GM21786 (cell line): ENCODE measurements around the gene JMJD7.

Experiments
- ATAC-seq: cut with Tn5 transposase; IDR thresholded peaks from one replicate; pipeline ENCODE4 v1.9.1; 2021; ENCODE audit not compliant: unreplicated experiment

The JMJD7 gene

DNA sequence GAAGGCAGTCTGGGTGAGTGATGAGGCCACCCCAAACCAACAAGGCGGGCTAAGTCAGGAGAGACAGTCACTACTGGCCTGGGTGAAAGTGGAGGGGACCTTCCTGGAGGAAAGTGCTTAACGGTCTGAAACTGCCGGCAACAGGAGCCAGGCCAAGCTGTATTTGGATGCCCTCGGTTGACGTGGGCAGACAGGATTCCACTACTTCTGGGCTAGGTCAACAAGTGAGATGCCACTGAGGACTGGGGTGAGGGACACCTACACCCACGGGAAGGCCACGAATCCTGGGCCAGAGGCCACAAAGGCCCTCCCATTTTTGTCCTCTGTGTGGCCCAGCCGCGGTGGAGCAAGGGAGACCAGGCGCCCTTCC is 53.6 kb downstream of the JMJD7 start:
- ATAC-seq, result no peak

DNA sequence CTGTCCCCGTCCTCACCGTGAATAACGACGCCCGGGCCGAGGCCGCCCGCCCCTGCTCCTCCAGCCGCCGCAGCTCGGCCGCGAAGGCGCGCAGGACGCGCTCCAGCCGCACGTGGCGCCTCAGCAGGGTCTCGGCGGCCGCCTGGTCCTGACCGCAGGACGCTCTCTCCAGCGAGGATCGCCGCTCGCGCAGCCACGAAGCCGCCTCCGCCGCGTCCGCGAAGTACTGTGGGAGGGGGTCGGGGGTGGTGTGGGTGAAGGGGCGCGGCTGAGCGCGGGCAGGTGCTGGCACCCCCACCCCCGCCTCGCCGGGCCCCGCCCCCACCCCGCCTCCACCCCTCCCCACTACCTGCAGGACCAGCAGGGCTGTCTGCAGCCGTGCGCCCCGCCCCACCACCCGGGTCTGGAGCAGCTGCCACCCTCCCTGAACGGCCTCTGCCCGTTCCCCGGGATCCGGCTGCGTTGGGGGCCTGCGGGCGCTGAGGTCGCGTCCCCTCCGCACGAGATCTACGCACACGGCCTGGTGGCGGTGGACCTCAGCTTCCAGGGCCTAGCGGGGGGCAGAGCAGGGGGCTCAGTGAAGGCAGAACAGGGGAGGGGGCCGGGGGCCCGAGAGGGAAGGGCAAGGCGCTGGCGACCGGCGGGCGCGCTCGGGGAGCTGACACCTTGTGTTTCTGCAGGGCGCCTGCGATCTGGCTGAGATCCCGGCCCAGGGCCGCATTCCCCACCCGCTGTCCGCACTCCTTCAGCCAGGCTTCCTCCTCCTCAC is 54.2 kb downstream of the JMJD7 start:
- no peak for ATAC-seq

DNA sequence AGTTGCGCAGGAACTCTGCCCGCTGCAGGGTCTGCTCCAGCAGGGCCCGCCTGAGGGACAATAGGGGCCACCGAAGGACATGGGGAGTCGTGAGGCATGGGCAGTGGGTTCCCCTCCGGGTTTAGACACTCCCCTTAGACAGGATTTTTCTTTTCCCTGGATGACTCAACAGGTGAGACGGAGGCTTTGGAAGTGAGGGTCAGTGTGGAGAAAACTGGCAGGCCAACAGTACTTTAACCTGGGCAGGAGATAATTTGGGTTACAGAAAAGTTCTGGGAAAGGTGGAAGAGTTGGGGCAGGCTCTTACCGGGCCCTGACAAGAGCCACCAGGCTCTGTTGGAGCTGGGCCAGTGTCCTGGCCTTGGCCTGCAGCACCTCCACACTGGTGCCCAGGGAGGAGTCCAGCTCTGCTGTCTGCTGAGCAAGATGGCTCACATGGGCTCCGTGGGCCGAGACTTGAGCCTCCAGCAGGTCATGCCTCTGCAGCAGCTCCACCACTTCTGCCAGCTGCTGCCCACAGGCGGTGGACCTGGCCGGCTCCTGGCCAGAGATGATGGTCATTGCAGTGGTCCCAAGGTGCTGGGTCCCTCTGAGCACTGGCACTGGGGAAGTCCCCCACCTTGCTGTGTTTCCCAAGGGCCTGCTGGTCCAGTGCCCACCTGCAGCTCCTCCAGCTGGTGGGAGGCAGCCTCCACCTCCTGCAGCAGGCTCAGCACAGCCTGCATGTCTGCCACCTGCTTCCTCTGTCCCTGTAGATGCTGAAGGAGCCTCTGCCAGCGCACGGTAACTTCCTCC is 55.0 kb downstream of the JMJD7 start:
- ATAC-seq, result no peak

DNA sequence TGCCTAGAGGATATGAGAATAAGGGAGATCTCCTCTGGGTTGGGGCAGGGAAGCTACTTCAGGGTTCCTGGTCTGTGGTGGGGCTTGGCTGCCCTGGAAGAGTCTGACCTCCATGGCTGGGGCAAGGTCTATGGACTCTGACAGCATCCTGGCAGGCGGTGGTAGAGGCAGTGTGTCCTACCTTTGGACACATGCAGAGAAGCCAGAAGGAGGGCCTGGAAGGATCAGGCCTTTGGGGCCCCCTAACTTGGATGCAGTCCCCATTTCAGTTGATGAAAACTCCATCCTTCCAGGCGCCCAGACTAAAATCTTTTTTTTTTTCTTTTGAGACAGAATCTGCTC is 55.6 kb downstream of the JMJD7 start:
- ATAC-seq, result no peak

DNA sequence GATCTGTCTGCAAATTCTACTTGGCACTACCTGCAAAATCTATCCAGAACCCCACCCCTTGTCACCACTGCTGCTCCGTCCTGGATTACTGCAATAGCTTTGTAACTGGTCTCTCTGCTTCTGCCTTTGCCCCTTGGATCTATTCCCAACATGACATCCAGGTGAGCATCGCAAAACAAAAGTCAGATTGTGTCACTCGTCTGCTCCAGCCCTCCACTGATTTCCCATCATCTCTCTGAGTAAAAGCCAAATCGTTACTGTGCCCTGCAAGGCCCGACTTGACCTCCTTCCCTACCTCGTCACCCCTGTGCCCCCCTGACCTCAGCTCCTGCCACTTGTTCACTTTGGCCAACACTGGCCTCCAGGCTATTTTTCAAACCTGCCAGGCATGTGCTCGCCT is 56.6 kb downstream of the JMJD7 start:
- ATAC-seq, result no peak

DNA sequence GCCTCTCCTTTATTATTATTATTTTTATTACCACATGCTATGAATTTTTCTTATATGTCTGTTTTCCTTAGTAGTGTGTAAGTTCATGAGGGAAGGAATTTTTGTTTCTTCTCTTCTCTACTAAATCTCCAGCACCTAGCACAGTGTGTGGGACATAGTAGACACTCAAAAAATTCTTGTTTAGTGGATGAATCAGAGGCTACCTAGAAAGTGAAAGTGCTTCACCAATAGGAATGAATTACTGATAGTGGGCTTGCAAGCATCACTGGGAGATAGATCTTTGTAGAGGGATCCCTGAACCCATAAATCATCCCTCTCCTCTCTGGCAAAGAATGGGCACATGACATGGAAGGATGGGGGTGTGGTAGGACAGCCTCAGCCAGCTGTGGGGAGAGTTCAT is 57.4 kb downstream of the JMJD7 start:
- no peak for ATAC-seq

DNA sequence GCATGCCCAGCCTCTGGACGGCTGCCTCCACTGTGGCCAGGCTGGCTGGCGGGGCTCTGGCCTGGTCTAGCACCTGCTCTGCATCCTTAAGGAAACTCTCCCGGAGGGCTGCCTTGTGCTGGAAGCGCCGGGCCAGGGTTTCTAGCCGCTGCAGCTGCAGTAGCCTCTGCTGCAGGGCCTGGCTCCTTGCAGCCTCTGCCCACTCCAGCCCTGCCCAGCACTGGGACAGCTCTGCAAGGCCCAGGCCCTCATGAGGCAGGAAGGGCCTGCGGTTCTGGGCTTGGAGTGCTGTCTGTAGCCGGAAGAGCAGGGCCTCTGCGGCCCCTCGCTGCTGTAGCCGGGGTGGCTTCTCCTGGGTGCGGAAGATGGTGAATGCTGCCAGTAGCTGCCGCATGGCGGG is 57.9 kb downstream of the JMJD7 start:
- ATAC-seq, result no peak

DNA sequence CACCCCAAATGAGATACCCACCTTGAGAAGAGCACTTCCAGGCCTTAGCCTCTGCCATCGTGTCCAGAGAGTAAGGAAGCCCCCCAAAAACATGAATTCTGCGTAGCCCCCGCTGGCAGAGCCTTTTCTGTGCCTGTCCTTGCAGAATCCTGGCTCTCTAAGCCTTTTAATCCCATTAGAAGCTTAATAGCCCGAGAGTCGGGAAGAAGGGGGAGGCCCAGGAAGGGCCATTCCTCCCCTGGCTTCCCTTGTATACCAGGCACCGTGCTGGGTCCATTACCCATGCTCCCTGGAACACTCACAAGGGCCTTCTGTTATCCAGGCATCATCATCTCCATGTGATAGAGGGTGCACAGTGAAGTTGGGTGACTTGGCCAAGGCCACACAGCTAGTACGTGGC is 58.8 kb downstream of the JMJD7 start:
- ATAC-seq, result no peak

DNA sequence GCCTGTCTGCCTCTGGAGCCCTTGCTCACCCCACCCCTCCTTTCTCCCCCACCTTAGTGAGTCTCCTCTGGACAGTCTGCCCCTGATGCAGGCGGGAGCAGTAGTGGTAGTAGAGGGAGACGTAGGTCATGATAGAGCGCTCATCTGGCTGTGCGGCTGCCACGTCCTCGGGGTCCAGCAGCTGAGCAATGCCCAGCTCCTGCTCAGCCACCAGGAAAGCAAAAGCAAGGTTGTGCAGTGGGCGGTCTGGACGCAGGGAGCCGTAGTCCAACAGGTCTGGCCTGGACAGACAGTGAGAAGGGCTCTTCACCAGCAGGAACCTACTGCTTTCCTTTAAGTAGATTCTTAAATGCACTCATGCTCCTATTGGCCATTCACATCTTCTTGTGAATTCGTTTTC is 59.3 kb downstream of the JMJD7 start:
- no peak for ATAC-seq
